Stimulated activated CD8-positive, alpha-beta memory T cell treated with anti-CD3 and anti-CD28 coated beads, Interleukin-7, amount 100 ng/mL, for 1 hour (primary cell): ENCODE measurements around the gene SUN1.
"Not testable (repeated sequence)": the region's sequence is repeated elsewhere in the genome, so short reads cannot be mapped to it uniquely, and the experiment has no call there.

Experiments
- DNase-seq, 2 donors: peaks; one replicate each; pipeline ENCODE4 v3.0.0-alpha.2; 2020; ENCODE audit warnings: low read depth in 2 of 2

SUN1 gene

DNA sequence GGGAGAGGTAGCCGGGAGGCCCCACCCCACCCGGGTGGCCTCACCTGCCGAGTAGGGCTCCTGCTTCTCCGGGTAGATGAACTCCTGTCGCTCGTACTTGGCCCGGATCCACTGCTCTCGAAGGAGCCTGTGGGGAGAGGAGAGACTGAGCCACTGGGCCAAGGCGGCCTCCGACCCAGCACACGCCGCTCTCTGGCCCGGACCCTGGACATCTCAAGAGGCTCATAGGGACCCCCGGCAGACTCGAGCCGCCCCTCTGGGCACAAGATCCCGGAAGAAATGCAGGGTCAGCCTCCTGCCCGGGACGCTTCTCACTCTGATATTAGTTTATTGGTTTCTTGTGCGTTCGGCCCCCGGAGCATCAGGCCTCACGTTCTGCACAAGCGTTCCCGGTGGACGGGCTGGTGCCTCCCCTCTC is 87.7 kb downstream of the SUN1 start:
- DNase-seq = no peak

DNA sequence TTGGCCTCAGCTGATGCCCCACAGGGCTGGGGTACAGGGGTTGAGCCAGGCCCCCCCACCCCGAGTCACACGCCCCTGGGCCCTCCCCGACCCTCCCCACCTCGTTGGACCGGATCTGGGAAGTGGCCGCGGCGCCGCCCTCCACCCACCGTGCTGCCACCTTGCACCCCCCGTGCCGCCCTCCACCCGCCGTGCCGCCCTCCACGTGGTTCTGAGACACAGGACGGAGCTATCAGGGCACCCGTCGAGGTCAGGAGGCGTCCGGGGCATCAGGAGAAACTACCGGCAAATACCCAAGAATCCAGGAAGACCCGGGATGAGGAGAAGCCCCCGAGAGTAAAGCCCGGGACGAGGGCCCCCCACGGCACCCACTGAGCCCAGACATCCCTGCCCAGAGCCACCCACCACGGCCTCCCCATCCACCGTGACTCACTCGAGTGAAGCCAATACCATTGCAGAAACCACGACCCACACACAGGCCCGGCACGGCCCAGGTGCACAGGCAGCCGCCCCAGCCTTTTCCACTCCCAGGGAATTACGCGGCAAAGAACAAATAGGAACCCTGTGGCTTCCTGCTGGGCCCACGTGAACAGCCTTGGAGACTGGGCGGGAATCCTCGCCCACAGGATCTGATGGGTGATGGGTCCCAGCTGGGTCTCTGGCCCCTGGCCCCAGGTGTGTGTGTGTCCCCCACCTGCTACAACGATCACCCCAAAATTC is 88.2 kb downstream of the SUN1 start:
- no peak for DNase-seq

DNA sequence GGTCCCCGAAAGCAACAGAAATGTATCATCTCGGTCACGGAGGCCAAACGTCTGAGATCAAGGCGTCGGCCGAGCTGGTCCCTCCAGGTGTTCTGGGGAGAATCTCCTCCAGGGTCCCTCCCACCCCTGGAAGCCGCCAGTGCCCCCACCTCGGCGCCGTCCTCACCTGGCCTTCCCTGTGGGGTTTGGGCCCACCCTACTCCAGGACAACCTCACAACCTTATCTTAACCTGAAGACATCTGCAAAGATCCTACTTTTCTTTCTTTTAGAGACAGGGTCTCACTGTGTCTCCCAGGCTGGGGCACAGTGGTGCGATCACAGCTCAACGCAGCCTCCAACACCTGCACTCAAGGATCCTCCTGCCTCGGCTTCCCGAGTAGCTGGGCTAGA is 88.8 kb downstream of the SUN1 start:
- DNase-seq = no peak

DNA sequence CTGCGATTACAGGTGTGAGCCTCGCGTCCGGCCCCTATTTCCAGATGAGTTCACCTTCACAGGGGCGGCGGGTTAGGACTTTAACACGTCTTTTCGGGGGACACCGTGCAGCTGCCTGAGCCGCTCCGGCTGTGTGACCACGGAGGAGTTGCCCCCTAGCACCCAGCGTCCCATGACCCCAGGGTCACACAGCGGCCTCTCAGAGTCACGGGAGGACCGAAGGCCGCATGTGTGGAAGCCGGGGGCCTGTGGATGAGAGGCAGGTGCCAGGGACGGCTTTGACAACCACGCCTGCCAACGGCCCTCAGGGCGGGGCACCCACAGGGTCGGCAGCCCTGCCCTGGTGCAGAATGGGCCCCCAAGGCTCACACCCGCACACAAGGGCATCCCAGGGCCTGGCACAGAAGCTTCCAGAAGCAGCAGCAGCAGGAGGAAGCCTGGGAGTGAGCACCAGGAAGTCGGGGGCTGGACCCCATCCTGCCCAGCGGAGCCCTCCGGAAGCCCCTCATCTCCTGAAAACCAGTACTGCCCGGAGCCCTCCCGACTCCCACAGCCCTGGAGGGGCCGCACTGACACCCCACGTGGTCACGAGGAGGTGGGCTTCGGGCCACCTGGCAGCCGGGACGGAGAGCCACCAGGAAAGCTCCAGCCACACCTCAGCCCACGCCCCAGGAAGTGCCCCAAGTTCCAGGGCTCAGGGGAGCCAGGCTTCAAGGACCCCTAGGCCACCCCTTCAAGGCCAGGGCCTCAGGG is 89.5 kb downstream of the SUN1 start:
- DNase-seq = no peak

DNA sequence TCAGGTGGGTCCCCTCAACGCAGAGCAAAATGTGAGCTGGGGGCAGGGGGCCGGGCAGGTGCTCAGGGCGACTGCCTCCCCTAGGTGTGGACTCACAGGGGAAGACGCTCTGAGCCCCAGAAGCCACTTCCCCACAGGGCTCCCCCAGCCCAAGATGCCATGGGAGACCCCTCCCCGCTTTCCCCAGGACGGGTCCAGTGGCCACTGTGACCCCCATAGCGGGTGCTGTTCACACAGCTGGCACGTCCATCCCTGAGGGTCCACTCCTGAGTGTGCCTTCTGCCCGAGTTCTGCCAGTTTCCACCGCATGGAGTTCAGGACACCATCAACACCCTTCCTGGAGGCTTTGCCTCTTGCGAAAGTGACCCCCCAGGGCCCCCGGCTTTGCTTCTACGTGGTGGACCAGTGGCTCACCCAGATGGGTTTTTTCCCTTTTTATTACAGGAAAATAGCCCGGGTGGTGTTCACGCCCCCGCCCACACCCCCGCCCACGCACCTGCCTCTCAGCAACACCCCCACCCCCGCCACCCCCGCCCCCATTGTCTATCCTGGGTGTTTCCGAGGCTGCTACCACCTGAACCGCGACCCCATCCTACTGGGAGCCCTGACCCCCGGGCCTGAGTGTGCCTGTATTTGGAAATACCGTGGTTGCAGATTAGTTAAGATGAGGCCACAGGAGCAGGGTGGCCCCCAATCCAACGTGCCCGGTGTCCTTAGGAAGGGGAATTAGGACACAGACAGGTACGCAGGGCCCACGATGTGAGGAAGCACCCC is 90.2 kb downstream of the SUN1 start:
- peak in 1 of 2 donors; percentile 40 for DNase-seq

DNA sequence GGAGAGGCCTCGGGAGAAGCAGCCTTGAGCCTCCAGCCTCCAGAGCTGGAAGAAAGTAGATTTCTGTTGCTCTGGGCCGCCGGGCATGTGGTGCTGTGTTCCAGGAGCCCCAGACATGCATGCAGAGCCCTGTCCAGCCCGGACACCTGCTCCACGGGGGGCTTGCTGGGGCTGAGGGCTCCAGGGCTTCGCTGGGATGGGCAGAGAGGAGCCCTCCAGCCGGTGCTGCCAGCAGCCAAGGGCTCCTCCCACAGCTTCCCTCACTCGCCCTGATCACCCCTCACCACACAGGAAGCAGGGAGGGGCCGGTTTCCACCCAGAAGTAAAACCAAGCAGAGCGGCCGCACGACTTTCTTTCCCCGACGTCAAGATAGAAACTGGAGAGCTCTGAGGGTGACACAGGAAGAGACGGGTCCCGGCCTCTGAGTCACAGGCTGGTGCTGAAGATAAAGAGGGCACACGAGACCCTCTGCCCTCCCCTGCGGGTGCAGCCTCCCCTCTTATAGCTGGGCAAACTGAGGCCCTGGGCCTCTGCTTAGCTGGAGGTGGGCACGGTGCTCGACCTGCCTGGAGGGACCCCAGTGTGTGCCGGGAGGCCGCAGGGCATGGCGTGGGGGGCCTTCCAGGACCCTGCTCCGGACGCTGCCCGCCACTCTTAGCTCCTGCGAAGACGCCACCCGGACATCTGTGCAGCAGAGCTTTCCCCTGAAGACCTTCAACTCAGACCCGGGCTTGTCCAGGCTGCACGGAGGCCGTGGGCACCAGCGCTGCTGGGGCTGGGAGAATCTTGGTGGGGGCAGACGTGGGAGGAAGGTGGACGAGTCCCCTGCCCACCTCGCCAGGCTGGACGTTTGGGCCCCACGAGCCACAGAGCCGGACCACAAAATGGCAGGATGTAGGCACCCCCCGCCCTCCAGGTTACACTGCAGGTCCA is 91.1 kb downstream of the SUN1 start:
- DNase-seq = peak; percentile 88 to 91

DNA sequence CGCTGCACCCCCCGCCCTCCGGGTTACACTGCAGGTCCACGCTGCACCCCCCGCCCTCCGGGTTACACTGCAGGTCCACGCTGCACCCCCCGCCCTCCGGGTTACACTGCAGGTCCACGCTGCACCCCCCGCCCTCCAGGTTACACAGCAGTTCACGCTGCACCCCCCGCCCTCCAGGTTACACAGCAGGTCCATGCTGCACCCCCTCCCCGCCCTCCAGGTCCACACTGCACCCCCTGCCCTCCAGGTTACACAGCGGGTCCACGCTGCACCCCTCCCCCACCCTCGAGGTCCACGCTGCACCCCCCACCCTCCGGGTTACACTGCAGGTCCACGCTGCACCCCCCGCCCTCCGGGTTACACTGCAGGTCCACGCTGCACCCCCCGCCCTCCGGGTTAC is 91.8 kb downstream of the SUN1 start:
- not testable (repeated sequence) for DNase-seq
